GM18505 (cell line): Measurements from ENCODE around the gene SEPTIN7.

Source experiments
- ATAC-seq: cut with Tn5 transposase; IDR thresholded peaks from one replicate; pipeline ENCODE4 v1.9.1; 2021; ENCODE audit not compliant: unreplicated experiment
- POLR2A ChIP-seq: IDR thresholded peaks from 4 replicates; pipeline ENCODE4 v1.6.1; 2011; ENCODE audit warnings: borderline replicate concordance; ENCODE audit not compliant: insufficient read depth, insufficient read length; ENCODE audit errors: extremely low read depth

The SEPTIN7 gene

DNA sequence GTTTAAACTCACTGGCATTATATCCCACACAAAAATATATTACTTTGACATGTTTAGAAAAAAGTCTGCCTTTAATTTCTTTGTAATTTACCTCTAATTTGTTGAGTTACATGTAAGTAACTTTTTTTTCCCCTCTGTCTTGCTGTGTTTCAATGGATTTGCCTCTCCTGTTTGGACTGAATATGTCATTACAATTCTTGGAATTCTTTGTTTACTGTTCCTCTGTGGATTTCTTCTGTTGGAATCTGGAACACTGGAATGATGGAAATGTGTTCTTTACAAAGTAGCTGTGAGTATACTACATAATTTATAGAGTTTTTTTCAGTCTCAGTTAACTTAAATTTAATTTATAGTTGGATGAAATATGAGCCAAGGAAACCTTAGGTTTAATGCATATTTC, 30.4 kb downstream of the SEPTIN7 start:
- no peak for TF ChIP-seq POLR2A
- ATAC-seq: no peak

DNA sequence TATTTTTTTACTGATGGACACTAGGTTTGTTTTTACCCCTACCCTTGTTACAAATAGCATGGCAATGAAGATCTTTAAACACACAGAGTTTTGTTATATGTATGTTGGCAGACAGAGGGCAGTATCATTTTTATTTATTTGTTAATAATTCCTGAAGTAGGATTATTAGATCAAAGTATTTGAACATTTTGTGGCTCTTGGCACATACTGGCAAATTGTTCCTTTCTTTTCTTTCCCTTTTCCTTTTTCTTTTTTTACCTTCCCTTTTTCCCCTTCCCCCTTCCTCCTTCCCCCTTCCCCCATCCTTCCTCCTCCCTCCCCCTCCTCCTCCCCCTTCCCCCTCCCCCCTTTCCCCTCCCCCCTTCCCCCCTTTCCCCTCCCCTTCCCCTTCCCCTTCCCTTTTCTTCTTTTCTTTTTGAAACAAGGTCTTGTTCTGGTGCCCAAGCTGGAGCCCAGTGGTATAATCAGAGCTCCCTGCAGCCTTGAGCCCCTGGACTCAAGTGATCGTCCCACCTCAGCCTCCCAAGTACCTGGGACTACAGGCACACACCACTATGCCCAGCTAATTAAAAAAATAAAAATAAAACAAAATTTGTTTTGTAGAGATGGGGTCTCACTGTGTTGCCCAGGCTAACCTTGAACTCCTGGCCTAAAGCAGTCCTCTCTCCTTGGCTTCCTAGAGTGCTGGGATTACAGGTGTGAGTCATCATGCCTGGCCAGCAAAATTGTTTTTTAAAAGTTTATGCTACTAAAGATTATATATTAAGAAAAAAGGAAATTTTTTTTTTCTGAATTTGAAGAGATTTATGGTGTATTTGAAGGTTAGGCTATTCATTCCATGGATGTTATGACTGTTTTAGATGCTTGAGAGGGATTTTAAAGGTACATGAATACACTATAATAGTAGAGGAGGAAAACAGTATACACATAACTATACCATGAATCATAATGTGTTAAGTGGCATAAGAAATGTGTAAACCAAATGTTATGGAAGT, 39.3 kb downstream of the SEPTIN7 start:
- no peak for TF ChIP-seq POLR2A
- ATAC-seq: no peak

DNA sequence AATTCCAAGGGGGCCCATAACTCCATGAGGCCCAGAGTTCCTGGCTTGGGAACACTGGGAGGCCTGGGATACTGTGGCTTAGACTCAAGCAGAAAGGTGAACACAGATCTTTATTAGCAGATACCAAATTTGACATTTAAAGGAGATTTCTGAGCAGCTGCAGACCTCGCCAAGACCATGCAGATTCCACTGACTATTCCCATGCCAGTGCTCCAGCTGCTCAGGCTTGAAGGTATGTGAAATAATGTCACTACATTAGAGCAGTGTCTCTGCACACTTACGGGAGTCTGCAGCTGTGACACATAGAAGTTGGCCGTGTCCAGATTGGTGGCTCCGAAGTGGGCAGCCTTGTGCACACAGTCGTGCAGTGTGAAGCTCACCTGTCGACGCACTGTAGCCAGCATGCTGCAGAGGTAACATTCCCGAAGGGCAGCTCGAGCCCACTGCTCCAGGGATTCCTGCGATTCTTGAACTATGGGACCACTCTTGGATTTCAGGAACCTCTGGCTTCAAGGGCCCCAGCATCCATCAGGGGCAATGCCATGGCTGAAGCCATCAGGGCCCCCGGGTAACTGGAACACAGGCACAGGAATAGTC, 46.1 kb downstream of the SEPTIN7 start:
- no peak for ATAC-seq
- no peak for TF ChIP-seq POLR2A

DNA sequence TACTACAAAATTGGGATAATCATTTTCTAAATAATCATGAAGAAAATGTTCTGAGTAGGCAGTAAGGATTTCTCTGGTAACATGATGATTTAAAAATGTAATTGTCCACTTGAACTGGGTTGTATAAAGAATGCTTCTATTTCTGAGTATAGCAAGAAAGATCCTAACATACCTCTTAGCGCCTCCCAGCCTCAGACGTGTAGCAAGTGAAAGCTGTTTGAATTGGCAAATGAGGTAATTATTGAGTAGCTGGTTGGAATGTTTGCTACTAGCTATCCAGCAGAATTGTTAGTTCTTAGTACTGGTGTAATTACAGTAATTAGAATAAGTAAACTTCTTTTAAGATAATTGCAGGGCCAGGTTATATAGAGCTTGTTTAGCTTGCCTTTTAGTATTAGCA, 47.9 kb downstream of the SEPTIN7 start:
- TF ChIP-seq POLR2A: no peak
- ATAC-seq: no peak

DNA sequence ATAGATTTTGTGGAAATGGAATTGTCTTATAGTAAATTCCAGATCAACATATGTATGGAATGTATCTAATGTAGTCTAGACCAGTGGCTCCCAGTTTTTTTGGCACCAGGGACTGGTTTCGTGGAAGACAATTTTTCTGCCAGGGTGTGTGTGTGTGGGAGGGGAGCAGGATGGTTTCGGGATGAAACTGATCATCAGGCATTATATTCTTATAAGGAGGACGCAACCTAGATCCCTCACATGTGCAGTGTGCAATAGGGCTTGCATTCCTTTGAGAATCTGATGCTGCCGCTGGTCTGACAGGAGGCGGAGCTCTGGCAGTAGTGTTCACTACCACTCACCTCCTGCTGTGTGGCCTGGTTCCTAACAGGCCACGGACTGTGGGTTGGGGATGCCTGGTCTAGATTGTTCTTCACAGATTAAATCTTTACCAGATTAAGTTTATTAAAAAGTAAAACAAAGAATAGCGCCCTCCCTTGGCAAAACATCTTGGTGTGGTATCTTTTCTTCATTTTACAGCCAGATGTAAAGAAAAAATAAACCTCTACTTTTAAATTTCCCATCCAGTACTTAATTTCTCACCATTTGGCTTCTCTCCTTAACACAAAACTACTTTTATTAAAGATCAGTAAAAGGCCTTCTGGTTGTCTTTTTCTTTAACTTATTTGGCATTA, 48.4 kb downstream of the SEPTIN7 start:
- no peak for ATAC-seq
- TF ChIP-seq POLR2A: no peak

DNA sequence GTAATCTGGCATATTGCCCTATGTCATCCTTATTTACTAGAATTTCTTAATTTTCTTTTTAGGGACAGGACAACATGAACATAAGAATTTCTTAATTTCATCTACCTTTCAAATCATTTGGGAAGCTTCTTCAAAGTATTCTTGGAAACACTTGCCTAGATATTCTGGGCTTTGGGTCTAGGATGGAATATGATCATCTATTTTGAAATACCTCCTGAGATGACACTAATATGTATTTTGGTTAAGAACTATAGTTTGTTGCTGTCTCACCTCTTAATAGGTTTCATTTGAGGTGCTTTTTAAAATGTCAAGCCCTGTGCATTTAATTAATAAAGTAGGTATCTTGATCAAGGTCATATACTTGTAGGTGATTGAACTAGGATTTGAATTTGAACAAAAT, 49.1 kb downstream of the SEPTIN7 start:
- ATAC-seq: no peak
- TF ChIP-seq POLR2A: no peak
